ENCODE results near the gene BMS1. TPM values are rescaled to one million over a fixed set of nuclear protein-coding genes. Genes with fewer than 3 reads are reported as not detected.
"Not testable (repeated sequence)": the region's sequence is repeated elsewhere in the genome, so short reads cannot be mapped to it uniquely, and the experiment has no call there.

Gene BMS1
- total RNA-seq, 1 donor from 2014 or later, result 15.0 TPM

DNA sequence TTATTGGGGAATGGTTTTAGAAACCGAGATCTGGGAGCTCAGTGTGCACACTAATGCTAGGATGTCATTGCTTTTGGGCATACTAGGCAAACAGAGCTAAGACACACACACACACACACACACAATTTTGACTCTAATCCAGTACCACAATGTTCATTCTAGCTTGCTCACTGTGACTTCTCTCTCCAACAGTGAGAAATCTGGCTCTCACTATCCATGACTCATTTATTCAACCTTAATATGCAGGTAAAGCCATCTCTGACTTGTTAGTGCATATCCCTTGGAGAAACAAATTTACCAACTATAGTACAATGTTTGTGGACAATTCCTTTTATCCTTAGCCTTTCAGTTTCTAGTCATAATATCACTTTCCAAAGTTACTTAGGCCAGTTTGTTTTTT lies 5.9 kb upstream of the BMS1 start:
- DNase-seq (ENCODE audit: missing footprints), result no peak
- no peak for ATAC-seq
- intact Hi-C loops (cut with DNase I), result no loop called here

- intact Hi-C loops (cut with DNase I), result loop anchor here (10.0 kb wide), 2 partner anchors 146 to 226 kb away; partner anchors contain the start of gene ZNF33B
- no peak for ATAC-seq
- no peak for DNase-seq (ENCODE audit: missing footprints)
Measured at GRCh38 chr10:42780456-42780855, 2.1 kb upstream of the BMS1 start.

GRCh38 chr10:42781893-42782445 lies 626 bp upstream of the BMS1 start:
- intact Hi-C loops (cut with DNase I), result loop anchor here (1.0 to 10.0 kb wide), 3 partner anchors 29 to 227 kb away; partner anchors contain the start of gene ZNF33B
- DNase-seq (ENCODE audit: missing footprints) (no peak), ATAC-seq (peak; percentile 7)

DNA sequence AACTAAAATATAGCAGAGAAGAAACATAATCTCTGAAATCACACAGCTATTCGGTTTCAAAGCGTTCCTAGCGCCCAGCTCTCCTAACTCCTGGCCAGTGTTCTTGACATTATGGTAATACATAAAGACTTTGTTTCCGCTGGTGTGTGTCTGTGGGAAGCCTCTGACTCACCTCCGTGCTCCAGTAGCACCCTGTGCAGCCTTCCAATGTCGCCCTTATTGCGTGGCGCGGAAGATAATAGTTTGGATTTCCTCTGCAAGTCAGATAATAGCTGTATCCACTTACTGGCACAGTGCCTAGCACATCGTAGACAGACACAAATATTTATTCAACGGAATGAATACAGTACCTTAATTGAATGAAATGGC lies 570 bp downstream of the BMS1 start:
- DNase-seq (ENCODE audit: missing footprints) (no peak), ATAC-seq (no peak)
- intact Hi-C loops (cut with DNase I), result loop anchor here (10.0 kb wide), 2 partner anchors 148 to 228 kb away; partner anchors contain the start of gene ZNF33B

DNA sequence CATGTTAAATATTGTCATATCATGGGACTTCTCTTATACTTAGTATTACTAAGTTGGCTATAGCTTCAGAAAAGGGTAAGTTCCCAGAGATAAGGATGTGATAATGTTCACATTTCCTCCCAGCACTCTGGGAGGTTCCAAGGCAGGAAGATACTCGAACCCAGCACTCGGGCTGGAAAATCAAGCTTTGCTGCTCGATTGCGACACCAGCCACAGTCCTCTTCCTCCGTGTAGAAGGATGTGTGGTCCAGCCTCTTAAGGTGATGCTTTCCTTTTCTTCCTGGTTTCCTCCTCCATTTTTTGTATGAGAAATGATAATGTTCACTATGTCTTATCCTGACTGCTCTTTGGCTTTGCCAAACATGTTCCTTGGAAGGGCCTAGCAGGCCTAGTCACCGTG lies 3.2 kb downstream of the BMS1 start:
- intact Hi-C loops (cut with DNase I), result loop anchor here (10.0 kb wide), 2 partner anchors 151 to 231 kb away; partner anchors contain the start of gene ZNF33B
- ATAC-seq (no peak), DNase-seq (ENCODE audit: missing footprints) (no peak)

GRCh38 chr10:42790835-42791234 lies 8.2 kb downstream of the BMS1 start:
- intact Hi-C loops (cut with DNase I), result no loop called here
- ATAC-seq (no peak), DNase-seq (ENCODE audit: missing footprints) (no peak)

- DNase-seq (ENCODE audit: missing footprints) (no peak), ATAC-seq (no peak)
- intact Hi-C loops (cut with DNase I), result no loop called here
Measured at GRCh38 chr10:42795701-42796100, 13.1 kb downstream of the BMS1 start.

- intact Hi-C loops (cut with DNase I), result no loop called here
- ATAC-seq, result no peak
- no peak for DNase-seq (ENCODE audit: missing footprints)
Measured at GRCh38 chr10:42801135-42801534, 18.5 kb downstream of the BMS1 start.

DNA sequence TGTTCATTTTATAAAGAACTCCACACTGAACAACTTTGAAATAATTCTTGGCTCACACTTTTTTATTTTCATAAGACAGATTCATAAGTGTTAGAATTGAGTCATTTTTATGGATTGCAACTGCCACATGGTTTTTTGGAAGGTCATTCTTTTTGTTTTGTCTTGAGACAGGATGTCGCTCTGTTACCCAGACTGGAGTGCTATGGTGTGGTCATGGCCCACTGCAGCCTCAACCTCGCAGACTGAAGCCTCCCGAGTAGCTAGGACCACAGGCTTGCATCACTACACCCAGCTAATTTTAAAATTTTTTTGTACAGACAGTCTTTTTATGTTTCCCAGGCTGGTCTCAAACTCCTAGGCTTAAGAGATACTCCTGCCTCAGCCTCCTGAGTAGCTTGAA lies 20.3 kb downstream of the BMS1 start:
- ATAC-seq, result no peak
- intact Hi-C loops (cut with DNase I), result no loop called here
- DNase-seq (ENCODE audit: missing footprints), result no peak

DNA sequence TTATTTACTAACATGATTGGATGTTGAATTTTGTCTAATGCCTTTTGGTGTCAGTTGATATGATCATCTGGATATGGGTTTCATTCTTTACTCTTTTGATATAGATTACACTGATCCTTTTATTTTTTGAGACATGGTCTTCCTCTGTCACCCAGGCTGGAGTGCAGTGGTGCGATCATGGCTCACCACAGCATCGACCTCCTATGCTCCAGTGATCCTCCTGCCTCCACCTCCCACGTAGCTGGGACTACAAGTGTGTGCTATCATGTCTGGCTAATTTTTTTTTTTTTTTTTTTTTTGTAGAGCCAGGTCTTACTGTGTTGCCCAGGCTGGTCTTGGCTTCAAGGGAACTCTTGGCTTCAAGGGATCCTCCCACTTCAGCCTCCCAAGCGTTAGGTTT lies 27.1 kb downstream of the BMS1 start:
- intact Hi-C loops (cut with DNase I), result no loop called here
- ATAC-seq, result no peak

GRCh38 chr10:42812028-42812427 lies 29.4 kb downstream of the BMS1 start:
- no peak for DNase-seq (ENCODE audit: missing footprints)
- intact Hi-C loops (cut with DNase I), result no loop called here

More for the DNA sequence above, 27.1 kb downstream of the BMS1 start:
- DNase-seq (ENCODE audit: missing footprints), result no peak

GRCh38 chr10:42813989-42814687 lies 31.5 kb downstream of the BMS1 start:
- ATAC-seq; DNase-seq (ENCODE audit: missing footprints); intact Hi-C loops (cut with DNase I): not testable (repeated sequence)

More at GRCh38 chr10:42812028-42812427, 29.4 kb downstream of the BMS1 start:
- no peak for ATAC-seq

- ATAC-seq; intact Hi-C loops (cut with DNase I); DNase-seq (ENCODE audit: missing footprints): not testable (repeated sequence)
Measured at GRCh38 chr10:42816334-42816733, 33.7 kb downstream of the BMS1 start.

- ATAC-seq (no peak), DNase-seq (ENCODE audit: missing footprints) (no peak)
- intact Hi-C loops (cut with DNase I), result no loop called here
Measured at GRCh38 chr10:42816912-42817311, 34.3 kb downstream of the BMS1 start.

DNA sequence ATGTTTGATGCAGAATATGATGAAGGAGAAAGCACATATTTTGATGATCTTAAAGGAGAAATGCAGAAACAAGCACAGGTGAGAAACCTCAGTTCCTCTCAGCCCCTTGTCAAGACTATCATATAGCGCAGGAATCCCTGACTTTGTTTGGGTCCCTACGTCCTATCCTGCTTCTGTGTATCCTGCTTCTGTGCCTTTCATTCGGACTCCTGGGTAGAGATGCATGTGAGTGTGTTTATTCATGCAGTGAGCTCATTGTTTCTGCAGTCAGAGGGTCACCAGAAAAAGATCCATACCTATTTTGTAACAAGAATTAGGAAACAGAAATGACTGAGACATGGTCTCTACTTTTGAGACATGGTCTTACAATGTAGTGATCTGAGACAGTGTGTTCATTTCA lies 34.8 kb downstream of the BMS1 start:
- DNase-seq (ENCODE audit: missing footprints); intact Hi-C loops (cut with DNase I); ATAC-seq: not testable (repeated sequence)

DNA sequence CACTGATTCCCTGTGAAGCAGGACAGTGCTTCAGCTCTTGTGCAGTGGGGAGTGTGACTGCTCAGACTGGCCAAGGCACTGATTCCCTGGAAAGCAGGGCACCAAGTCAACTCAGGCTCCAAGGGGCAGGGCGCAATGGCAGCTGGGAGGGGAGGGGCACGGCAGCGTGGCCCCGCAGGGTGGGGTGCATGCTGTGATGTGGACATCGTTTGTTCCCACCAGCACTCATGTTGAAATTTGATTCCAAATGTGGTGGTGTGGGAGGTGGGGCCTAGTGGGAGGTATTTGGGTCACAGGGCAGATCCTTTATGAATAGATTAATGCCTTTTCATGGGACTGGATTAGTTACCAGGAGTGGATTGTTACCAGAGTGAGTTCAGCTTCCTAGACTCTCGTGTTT lies 44.2 kb downstream of the BMS1 start:
- ATAC-seq; intact Hi-C loops (cut with DNase I); DNase-seq (ENCODE audit: missing footprints): not testable (repeated sequence)

- intact Hi-C loops (cut with DNase I), result no loop called here
- no peak for ATAC-seq
- DNase-seq (ENCODE audit: missing footprints), result no peak
Measured at GRCh38 chr10:42827201-42827600, 44.6 kb downstream of the BMS1 start.

DNA sequence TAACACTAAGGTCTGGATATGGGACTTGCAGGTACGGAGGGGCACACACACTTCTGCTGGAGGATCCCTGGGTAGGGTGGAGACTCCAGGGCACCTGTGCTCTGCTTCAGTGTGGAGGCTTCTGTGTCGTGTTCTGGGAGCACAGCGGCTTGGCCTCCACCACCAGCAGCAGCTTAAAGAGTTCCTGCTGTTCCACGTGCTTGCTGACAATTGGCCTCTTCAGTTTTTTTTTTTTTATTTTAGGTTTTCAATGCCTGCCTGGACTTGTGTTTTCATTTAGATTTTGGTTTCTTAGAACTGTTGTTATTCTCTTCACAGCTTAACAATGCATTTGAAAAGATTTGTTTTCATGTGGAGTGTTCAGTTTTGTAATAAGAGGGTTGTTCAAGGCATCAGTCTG lies 45.8 kb downstream of the BMS1 start:
- DNase-seq (ENCODE audit: missing footprints); intact Hi-C loops (cut with DNase I); ATAC-seq: not testable (repeated sequence)

DNA sequence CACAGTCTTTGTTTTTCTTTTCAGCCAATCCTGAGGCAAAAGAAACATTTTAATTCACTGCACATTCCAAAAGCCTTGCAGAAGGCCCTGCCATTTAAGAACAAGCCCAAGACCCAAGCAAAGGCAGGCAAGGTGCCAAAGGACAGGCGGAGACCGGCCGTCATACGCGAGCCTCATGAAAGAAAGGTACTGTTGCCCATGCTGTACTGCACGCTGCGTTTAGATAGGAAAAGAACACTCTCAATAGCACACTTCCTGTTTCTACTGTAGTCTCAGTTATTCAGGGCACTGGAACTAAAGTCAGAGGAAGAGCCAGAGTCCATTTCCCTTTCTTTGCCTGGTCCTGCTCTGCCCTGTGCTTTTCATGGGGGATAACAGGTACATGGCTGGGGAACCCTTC lies 47.6 kb downstream of the BMS1 start:
- ATAC-seq, result no peak
- intact Hi-C loops (cut with DNase I), result no loop called here
- DNase-seq (ENCODE audit: missing footprints), result no peak

GRCh38 chr10:42836096-42836495 lies 53.5 kb downstream of the BMS1 start:
- DNase-seq (ENCODE audit: missing footprints), result no peak
- no peak for ATAC-seq
- intact Hi-C loops (cut with DNase I), result no loop called here

Measured in Right ventricle myocardium inferior (tissue), 1 donor.